Lung (tissue), 12 donors: ENCODE data around the gene IGFBP6. TPM values are rescaled to one million over a fixed set of nuclear protein-coding genes. Genes with fewer than 3 reads are reported as not detected.

Experiments used
- ATAC-seq: fragments of 200-7000 bp; cut with Tn5 transposase; one replicate; pipeline ENCODE4 v1.9.1; 2020; ENCODE audit warnings: moderate number of reproducible peaks; ENCODE audit not compliant: insufficient read depth, low FRiP score
- DNase-seq, 3 donors: peaks; one replicate each; pipeline ENCODE4 v3.0.0-alpha.2; 2013 to 2017
- H3K27ac ChIP-seq, 2 donors: one replicate each; pipeline ENCODE4 v1.5.1; 2013; ENCODE audit warnings: mild to moderate bottlenecking in 2 of 2, moderate library complexity in 2 of 2, control low read depth in 1 of 2, inconsistent platforms in 1 of 2, low read depth in 1 of 2, low read length in 1 of 2
- H3K27me3 ChIP-seq, 3 donors: one replicate each; pipeline ENCODE4 v1.5.1; 2013; ENCODE audit warnings: low read length in 2 of 3; ENCODE audit not compliant: control insufficient read depth in 3 of 3, insufficient read depth in 3 of 3
- H3K36me3 ChIP-seq, 4 donors: one replicate each; pipeline ENCODE4 v1.5.1; 2013; ENCODE audit warnings: low read length in 4 of 4, mild to moderate bottlenecking in 1 of 4, moderate library complexity in 1 of 4; ENCODE audit not compliant: control insufficient read depth in 4 of 4, insufficient read depth in 4 of 4
- H3K4me1 ChIP-seq, 5 donors: one replicate each; pipeline ENCODE4 v1.5.1; 2013; ENCODE audit warnings: low read length in 5 of 5, mild to moderate bottlenecking in 2 of 5, moderate library complexity in 1 of 5; ENCODE audit not compliant: control insufficient read depth in 5 of 5, insufficient read depth in 5 of 5
- H3K4me3 ChIP-seq: one replicate; pipeline ENCODE4 v1.5.1; 2013; ENCODE audit warnings: mild to moderate bottlenecking, control low read depth, moderate library complexity
- H3K9ac ChIP-seq, 2 donors: one replicate each; pipeline ENCODE4 v1.5.1; 2013; ENCODE audit warnings: low read length in 2 of 2, control low read depth in 1 of 2; ENCODE audit not compliant: insufficient read depth in 1 of 2
- H3K9me3 ChIP-seq, 4 donors: one replicate each; pipeline ENCODE4 v1.5.1; 2013; ENCODE audit warnings: low read length in 3 of 4, mild to moderate bottlenecking in 1 of 4, moderate library complexity in 1 of 4; ENCODE audit not compliant: control insufficient read depth in 4 of 4, insufficient read depth in 3 of 4
- WGBS, 2 donors: extraction: QIAGEN DNeasy Blood & Tissue Kit; methylation state at CpG; one replicate each; pipeline ENCODE4 v1.1.7; 2013; 5-methylcytosine and 5-hydroxymethylcytosine counted together
- polyA plus RNA-seq, 2 donors: library from polyadenylated mRNA; stranded (reverse); fragments of 200-250 nt; gene quantifications; one replicate each; pipeline ENCODE4 v1.2.1, GENCODE V29; 2013
- total RNA-seq, 2 donors: library from RNA; depleted of rRNA in 1 of 2; stranded (reverse); fragments of >200 nt in 1 of 2; gene quantifications; one replicate each; pipeline ENCODE4 v1.2.1, GENCODE V29; 2014 to 2021
- TF ChIP-seq, protein P1 (sequence below): IDR thresholded peaks from 2 replicates; pipeline ENCODE4 v1.5.1; 2012; ENCODE audit warnings: mild to moderate bottlenecking; ENCODE audit errors: control extremely low read depth, extremely low read depth
- donor health status: control.
- donor health status: control.
- donor health status: Bipolar disorder and iron deficiency.
- donor health status: healthy.
- donor health status: DM: yes; HTN: yes; CAD: no.

The IGFBP6 gene
- total and polyA plus RNA-seq, 4 donors = 15.9 to 75.0 (median 29.2) TPM

DNA sequence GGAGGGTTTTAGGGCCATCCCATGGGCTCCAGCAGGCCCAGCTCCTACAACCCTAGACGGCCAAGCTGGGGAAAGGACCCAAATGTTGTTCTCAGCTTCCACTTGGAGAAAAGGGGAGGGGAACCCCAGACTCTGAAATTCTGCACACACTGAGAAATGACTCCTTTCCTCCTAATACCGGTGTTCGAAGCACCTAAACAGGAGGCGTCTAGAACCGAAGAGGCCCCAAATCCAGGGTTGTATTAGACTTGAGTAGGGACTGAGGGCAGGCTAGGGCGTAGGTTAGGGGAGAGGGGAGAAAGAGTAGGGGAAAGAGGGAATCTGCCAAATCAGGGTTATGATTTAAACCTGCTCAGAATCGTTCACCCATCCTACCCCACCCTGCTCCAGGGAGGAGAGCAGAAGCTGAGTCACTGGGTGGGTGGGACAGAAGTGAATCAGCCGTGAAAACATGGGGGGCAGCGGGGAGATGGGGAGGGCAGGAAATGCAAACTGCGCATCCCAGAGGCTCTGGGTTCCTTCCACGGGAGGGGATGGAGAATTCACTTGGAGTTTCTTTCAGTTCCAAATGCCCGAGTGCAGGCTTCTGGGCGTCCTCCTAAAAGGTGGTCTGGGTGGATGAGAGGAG, 1.0 kb downstream of the IGFBP6 start:
- Histone ChIP-seq H3K27ac (peak overlapping the region; percentile 38 to 82), H3K9me3 (no peaks in the 10 kb centered on the region), H3K27me3 (no peaks in the 10 kb centered on the region), H3K9ac (no peak overlapping the region), H3K4me1 (peaks cover 6 to 38% (median 18%) of the 10 kb centered on the region in 5 donors), H3K36me3 (no peaks in the 10 kb centered on the region), H3K4me3 (no peak overlapping the region)
- 38 to 45% methylated on average over 13 of the region's 13 CpGs for WGBS, 2 donors
- TF ChIP-seq, protein P1, sequence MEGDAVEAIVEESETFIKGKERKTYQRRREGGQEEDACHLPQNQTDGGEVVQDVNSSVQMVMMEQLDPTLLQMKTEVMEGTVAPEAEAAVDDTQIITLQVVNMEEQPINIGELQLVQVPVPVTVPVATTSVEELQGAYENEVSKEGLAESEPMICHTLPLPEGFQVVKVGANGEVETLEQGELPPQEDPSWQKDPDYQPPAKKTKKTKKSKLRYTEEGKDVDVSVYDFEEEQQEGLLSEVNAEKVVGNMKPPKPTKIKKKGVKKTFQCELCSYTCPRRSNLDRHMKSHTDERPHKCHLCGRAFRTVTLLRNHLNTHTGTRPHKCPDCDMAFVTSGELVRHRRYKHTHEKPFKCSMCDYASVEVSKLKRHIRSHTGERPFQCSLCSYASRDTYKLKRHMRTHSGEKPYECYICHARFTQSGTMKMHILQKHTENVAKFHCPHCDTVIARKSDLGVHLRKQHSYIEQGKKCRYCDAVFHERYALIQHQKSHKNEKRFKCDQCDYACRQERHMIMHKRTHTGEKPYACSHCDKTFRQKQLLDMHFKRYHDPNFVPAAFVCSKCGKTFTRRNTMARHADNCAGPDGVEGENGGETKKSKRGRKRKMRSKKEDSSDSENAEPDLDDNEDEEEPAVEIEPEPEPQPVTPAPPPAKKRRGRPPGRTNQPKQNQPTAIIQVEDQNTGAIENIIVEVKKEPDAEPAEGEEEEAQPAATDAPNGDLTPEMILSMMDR = no peak
- DNase-seq = no peak
- no peak for ATAC-seq

DNA sequence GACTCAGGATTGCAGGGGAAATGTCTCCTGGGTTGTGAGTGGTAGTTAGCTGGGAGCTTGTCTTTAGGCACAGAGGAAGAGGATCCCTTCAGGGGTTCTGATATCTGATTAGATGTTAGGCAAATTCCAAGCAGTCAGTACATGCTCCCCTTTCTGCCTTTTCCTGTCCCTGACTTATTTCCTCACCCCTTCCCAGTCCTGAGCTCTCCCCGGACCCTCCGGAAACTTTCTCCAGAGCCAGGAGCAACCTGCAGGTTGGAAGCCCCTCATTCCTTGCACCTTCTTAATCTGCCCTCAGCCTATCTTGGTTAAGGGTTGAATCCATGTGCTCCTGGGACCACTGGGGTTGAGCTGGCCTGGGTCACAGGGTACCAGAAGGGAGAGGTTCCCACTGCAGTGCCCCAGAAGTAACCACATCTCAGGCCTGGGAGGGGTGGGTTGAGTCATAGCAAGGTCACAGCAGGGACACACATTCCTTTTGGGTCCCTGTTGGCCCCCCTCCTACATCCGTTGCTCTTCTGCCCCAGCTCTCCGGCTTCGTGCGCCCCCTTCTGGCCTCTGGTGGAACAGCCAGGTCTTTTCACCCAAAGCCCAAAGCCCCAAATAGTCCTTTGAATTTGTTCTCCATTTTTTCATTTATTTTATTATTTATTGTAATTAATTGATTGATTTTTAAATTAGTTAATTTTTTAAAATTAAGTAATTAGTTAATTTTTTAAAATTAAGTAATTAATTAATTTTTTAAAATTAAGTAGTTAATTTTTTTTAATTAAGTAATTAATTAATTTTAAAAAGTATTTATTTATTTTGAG, 1.8 kb downstream of the IGFBP6 start:
- Histone ChIP-seq H3K27me3 (no peaks in the 10 kb centered on the region), H3K36me3 (no peaks in the 10 kb centered on the region), H3K4me1 (peaks cover 6 to 32% (median 18%) of the 10 kb centered on the region in 5 donors), H3K27ac (peak overlapping the region; percentile 38 to 82), H3K9me3 (no peaks in the 10 kb centered on the region), H3K9ac (peak overlapping the region in 1 of 2 donors; percentile 38), H3K4me3 (no peak overlapping the region)
- TF ChIP-seq, protein P1 = peak; percentile 84
- DNase-seq (peak; percentile 92 to 93 (median 92)), ATAC-seq (peak; percentile 69)
- whole genome bisulfite sequencing, 2 donors = 25 to 27% methylated on average over 6 of the region's 6 CpGs

- no peak overlapping the region for H3K4me3 ChIP-seq
- WGBS, 2 donors = 89 to 90% methylated on average over 13 of the region's 13 CpGs
- no peak overlapping the region for H3K27ac ChIP-seq
- no peaks in the 10 kb centered on the region for H3K36me3 ChIP-seq
- no peak overlapping the region for H3K9ac ChIP-seq
- TF ChIP-seq, protein P1 = no peak
- DNase-seq (no peak), ATAC-seq (no peak)
- H3K27me3 ChIP-seq = no peaks in the 10 kb centered on the region
- peaks cover 6 to 31% (median 18%) of the 10 kb centered on the region in 5 donors for H3K4me1 ChIP-seq
- no peaks in the 10 kb centered on the region for H3K9me3 ChIP-seq
These were observed 3.1 kb downstream of the IGFBP6 start for GRCh38 chr12:53100466-53101151.
